ENCODE results near the gene METTL27. TPM values are rescaled to one million over a fixed set of nuclear protein-coding genes. Genes with fewer than 3 reads are reported as not detected.
"Not testable (repeated sequence)": the region's sequence is repeated elsewhere in the genome, so short reads cannot be mapped to it uniquely, and the experiment has no call there.

The METTL27 gene
- total RNA-seq, 2 experiments from 2014 or later = 0.69 to 0.74 TPM

GRCh38 chr7:73809467-73809951 lies 32.8 kb downstream of the METTL27 start:
- POLR2A ChIA-PET = no interaction called here
- H3K27me3 Mint-ChIP-seq = peaks cover 4% of the 10 kb centered on the region
- H3K9me3 Mint-ChIP-seq = no peaks in the 10 kb centered on the region
- H3K27ac Mint-ChIP-seq = no peak overlapping the region
- no peak overlapping the region for H3K4me3 Mint-ChIP-seq
- H3K36me3 Mint-ChIP-seq = no peaks in the 10 kb centered on the region
- DNase-seq (no peak), ATAC-seq (ENCODE audit: low read depth) (no peak)
- peaks cover 1% of the 10 kb centered on the region for H3K4me1 Mint-ChIP-seq

GRCh38 chr7:73802459-73802858 lies 39.9 kb downstream of the METTL27 start:
- no peaks in the 10 kb centered on the region for H3K36me3 Mint-ChIP-seq
- no peaks in the 10 kb centered on the region for H3K9me3 Mint-ChIP-seq
- H3K4me3 Mint-ChIP-seq = no peak overlapping the region
- peaks cover 9% of the 10 kb centered on the region for H3K27me3 Mint-ChIP-seq
- no peaks in the 10 kb centered on the region for H3K4me1 Mint-ChIP-seq
- POLR2A ChIA-PET = no interaction called here
- H3K27ac Mint-ChIP-seq = no peak overlapping the region
- ATAC-seq (ENCODE audit: low read depth) = no peak
- DNase-seq = no peak

DNA sequence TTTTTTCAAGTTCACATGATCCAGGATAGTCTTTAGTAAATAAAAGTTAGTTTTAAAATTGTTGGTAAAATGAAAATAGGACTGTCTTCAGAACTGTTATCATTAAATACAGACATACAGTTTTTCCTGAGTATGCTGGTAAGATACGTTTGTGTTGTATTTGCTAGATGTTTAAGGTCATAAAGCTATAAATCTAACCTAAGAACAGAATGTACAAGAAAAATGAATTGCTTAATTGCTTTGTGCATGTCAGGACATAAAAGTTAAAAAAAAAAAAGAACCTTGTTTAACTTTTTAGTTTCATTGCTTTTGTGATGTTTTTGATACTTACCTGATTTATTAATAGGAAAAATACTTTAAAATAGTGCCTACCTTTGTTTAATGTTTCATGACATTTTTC lies 40.7 kb downstream of the METTL27 start:
- H3K9me3 Mint-ChIP-seq = no peaks in the 10 kb centered on the region
- H3K36me3 Mint-ChIP-seq = no peaks in the 10 kb centered on the region
- no peaks in the 10 kb centered on the region for H3K4me1 Mint-ChIP-seq
- POLR2A ChIA-PET = no interaction called here
- H3K4me3 Mint-ChIP-seq = no peak overlapping the region
- DNase-seq (no peak), ATAC-seq (ENCODE audit: low read depth) (no peak)
- H3K27me3 Mint-ChIP-seq = peaks cover 7% of the 10 kb centered on the region
- H3K27ac Mint-ChIP-seq = no peak overlapping the region

DNA sequence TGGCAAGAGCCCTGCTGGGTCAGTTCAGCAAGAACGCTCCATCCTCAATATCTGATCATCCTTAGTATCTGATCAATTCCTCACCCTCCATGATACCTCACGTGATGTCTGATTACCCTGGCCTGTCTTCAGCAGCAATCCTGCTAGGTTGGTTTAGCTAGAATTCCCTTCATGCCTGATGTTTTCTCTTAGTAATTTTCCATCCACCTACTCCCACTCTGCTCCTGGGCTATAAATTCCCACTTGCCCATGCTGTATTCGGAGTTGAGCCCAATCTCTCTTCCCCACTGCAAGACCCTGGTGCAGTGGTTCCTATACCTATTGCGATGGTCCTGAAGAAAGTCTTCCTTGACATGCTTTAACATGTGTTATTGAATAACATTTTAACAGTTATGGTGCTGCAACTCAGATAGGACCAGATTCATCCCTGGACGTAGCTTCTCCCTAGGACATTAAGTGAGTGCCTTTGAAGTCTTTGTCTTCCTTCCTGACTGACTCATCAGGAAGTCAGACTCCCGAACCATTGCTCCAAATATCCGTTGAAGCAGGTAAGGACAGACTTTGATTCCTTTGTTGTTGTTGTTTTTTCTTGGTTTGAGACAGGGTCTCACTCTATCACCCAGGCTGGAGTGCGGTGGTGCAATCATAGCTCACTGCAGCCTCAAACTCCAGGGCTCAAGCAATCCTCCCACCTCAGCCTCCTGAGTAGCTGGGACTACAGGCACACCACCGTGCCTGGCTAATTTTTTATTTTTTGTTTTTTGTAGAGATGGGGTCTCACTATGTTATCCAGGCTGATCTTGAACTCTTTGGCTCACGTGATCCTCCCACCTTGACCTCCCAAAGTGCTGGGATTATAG lies 42.8 kb downstream of the METTL27 start:
- no peak overlapping the region for H3K27ac Mint-ChIP-seq

DNA sequence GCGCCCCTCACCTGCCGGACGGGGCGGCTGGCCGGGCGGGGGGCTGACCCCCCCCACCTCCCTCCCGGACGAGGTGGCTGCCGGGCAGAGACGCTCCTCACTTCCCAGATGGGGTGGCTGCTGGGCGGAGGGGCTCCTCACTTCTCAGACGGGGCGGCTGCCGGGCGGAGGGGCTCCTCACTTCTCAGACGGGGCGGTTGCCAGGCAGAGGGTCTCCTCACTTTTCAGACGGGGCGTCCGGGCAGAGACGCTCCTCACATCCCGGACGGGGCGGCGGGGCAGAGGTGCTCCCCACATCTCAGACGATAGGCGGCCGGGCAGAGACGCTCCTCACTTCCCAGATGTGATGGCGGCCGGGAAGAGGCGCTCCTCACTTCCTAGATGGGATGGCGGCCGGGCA lies 45.1 kb downstream of the METTL27 start:
- H3K27me3 Mint-ChIP-seq; POLR2A ChIA-PET; ATAC-seq (ENCODE audit: low read depth); DNase-seq; H3K27ac Mint-ChIP-seq; H3K36me3 Mint-ChIP-seq; H3K4me1 Mint-ChIP-seq; H3K9me3 Mint-ChIP-seq; H3K4me3 Mint-ChIP-seq: not testable (repeated sequence)

More for the DNA sequence above, 42.8 kb downstream of the METTL27 start:
- ATAC-seq (ENCODE audit: low read depth) (no peak), DNase-seq (no peak)
- H3K36me3 Mint-ChIP-seq = no peaks in the 10 kb centered on the region
- no peaks in the 10 kb centered on the region for H3K4me1 Mint-ChIP-seq
- H3K4me3 Mint-ChIP-seq = no peak overlapping the region
- H3K27me3 Mint-ChIP-seq = peaks cover 8% of the 10 kb centered on the region
- POLR2A ChIA-PET = no interaction called here
- no peaks in the 10 kb centered on the region for H3K9me3 Mint-ChIP-seq

GRCh38 chr7:73796656-73797055 lies 45.7 kb downstream of the METTL27 start:
- H3K27ac Mint-ChIP-seq; POLR2A ChIA-PET; H3K27me3 Mint-ChIP-seq; H3K4me1 Mint-ChIP-seq; ATAC-seq (ENCODE audit: low read depth); H3K9me3 Mint-ChIP-seq; DNase-seq; H3K36me3 Mint-ChIP-seq; H3K4me3 Mint-ChIP-seq: not testable (repeated sequence)

- H3K27ac Mint-ChIP-seq; H3K27me3 Mint-ChIP-seq; H3K4me1 Mint-ChIP-seq; H3K4me3 Mint-ChIP-seq; POLR2A ChIA-PET; ATAC-seq (ENCODE audit: low read depth); DNase-seq; H3K9me3 Mint-ChIP-seq; H3K36me3 Mint-ChIP-seq: not testable (repeated sequence)
These were observed 47.1 kb downstream of the METTL27 start for GRCh38 chr7:73795188-73795587.

DNA sequence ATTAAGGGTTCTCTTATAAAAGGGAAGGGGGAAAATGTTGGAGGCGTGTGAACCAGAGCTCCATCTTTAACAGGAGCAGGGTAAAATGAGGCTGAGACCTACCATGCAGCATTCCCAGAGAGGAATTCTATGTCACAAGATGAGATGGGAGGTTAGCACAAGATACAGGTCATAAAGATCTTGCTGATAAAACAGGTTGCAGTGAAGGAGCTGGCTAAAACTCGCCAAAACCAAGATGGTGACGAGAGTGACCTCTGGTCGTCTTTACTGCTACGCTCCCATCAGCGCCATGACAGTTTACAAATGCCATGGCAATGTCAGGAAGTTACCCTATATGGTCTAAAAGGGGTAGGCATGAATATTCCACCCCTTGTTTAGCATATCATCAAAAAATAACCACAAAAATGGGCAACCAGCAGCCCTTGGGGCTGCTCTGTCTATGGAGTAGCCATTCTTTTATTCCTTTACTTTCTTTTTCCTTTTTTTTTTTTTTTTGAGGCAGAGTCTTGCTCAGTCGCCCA lies 51.1 kb downstream of the METTL27 start:
- POLR2A ChIA-PET; H3K27ac Mint-ChIP-seq; DNase-seq; H3K27me3 Mint-ChIP-seq; ATAC-seq (ENCODE audit: low read depth); H3K4me1 Mint-ChIP-seq; H3K9me3 Mint-ChIP-seq; H3K36me3 Mint-ChIP-seq; H3K4me3 Mint-ChIP-seq: not testable (repeated sequence)

DNA sequence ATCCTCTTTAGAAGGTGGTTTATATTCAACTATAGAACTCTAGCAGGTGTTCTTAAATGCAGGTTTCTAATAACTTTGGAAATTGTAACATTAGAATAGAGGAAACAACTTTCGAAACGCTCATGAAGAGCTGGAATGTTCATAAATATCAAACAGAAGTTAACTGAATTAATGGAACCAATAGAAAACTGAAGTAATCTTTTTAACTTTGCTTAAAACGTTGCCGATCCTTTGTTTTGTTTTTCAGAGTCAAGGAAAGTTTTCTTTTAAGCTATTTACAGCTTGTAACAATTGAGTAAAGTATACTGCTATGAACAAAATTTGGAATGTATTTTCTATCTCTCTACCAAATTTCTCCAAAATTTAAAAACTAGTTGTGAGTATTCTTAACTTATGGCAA lies 53.3 kb downstream of the METTL27 start:
- Mint-ChIP-seq H3K36me3 (no peaks in the 10 kb centered on the region), H3K9me3 (no peaks in the 10 kb centered on the region), H3K27me3 (peaks cover 3% of the 10 kb centered on the region), H3K4me1 (no peaks in the 10 kb centered on the region), H3K27ac (no peak overlapping the region), H3K4me3 (no peak overlapping the region)
- DNase-seq (no peak), ATAC-seq (ENCODE audit: low read depth) (no peak)
- POLR2A ChIA-PET = no interaction called here

GRCh38 chr7:73787786-73788048 lies 54.6 kb downstream of the METTL27 start:
- H3K9me3 Mint-ChIP-seq; ATAC-seq (ENCODE audit: low read depth); POLR2A ChIA-PET; DNase-seq; H3K4me3 Mint-ChIP-seq; H3K27me3 Mint-ChIP-seq; H3K4me1 Mint-ChIP-seq; H3K27ac Mint-ChIP-seq; H3K36me3 Mint-ChIP-seq: not testable (repeated sequence)

- ATAC-seq (ENCODE audit: low read depth) = no peak
- Mint-ChIP-seq H3K27ac (no peak overlapping the region), H3K9me3 (no peaks in the 10 kb centered on the region), H3K27me3 (peaks cover 3% of the 10 kb centered on the region), H3K36me3 (no peaks in the 10 kb centered on the region), H3K4me1 (no peaks in the 10 kb centered on the region), H3K4me3 (no peak overlapping the region)
- POLR2A ChIA-PET = no interaction called here
- DNase-seq = no peak
These were observed 55.7 kb downstream of the METTL27 start for GRCh38 chr7:73786588-73786987.

Other genes with a start within 250 kb of the METTL27 start
- not detected for gene MLXIPL, start 218.0 kb downstream of the METTL27 start, total RNA-seq
- gene VPS37D, start 174.7 kb downstream of the METTL27 start, total RNA-seq = under 1 TPM; 0.45 to 0.86 TPM
- 10 to 100 TPM; 10.0 to 10.7 TPM for gene DNAJC30, start 159.1 kb downstream of the METTL27 start, total RNA-seq
- gene BUD23, start 158.9 kb downstream of the METTL27 start, total RNA-seq = 10 to 100 TPM; 58.7 to 64.1 TPM
- 1 to 10 TPM; 8.0 to 9.9 TPM for gene STX1A, start 122.8 kb downstream of the METTL27 start, total RNA-seq
- 10 to 100 TPM; 23.4 to 24.7 TPM for gene ABHD11, start 103.7 kb downstream of the METTL27 start, total RNA-seq
- gene CLDN3, start 72.2 kb downstream of the METTL27 start, total RNA-seq = not detected
- gene CLDN4, start 11.5 kb downstream of the METTL27 start, total RNA-seq = under 1 TPM; 0.17 to 0.25 TPM
- not detected for gene TMEM270, start 18.6 kb upstream of the METTL27 start, total RNA-seq
- gene ELN, start 185.7 kb upstream of the METTL27 start, total RNA-seq = not detected
- 10 to 100 TPM; 33.3 to 36.2 TPM for gene LIMK1, start 241.3 kb upstream of the METTL27 start, total RNA-seq

All from activated naive CD8-positive, alpha-beta T cell treated with anti-CD3 and anti-CD28 coated beads, Interleukin-2, amount 10 ng/mL, durations not matched to agents 7 days and 5 days (primary cell).